NCI-H748 treated with DMSO at 0.1 percent for 48 hours (cell line): Measurements from ENCODE around the gene FRMPD3.

Experiments
- DNase-seq: peaks from one replicate; lab custom pipeline; 2025; lab: John Stamatoyannopoulos, UW

Gene FRMPD3

GRCh38 chrX:107480272-107480671 is 30.8 kb downstream of the FRMPD3 start:
- no peak for DNase-seq

GRCh38 chrX:107482046-107482445 is 32.6 kb downstream of the FRMPD3 start:
- no peak for DNase-seq

- DNase-seq: no peak
These were observed 34.7 kb downstream of the FRMPD3 start for GRCh38 chrX:107484002-107484726.

- no peak for DNase-seq
These were observed 35.6 kb downstream of the FRMPD3 start for GRCh38 chrX:107485013-107485412.

- no peak for DNase-seq
These were observed 43.7 kb downstream of the FRMPD3 start for GRCh38 chrX:107493141-107493540.

- DNase-seq: no peak
These were observed 47.3 kb downstream of the FRMPD3 start for GRCh38 chrX:107496786-107497185.
